HepG2 (cell line): Measurements from ENCODE around the gene TENM3. TPM values are rescaled to one million over a fixed set of nuclear protein-coding genes. Genes with fewer than 3 reads are reported as not detected.
"Not testable (repeated sequence)": the region's sequence is repeated elsewhere in the genome, so short reads cannot be mapped to it uniquely, and the experiment has no call there.

Experiments used
- ATAC-seq: fragments of 200-7000 bp; cut with Tn5 transposase; 3 replicates; pipeline ENCODE4 v1.9.1; 2020; ENCODE audit warnings: mild to moderate bottlenecking, moderate library complexity
- BruUV-seq: library from RNA; stranded (reverse); fragments of 400-500 nt; replicated peaks from 2 replicates; lab custom pipeline; 2021; lab: Mats Ljungman, UMichigan
- CTCF ChIA-PET: fragments of 300-600 bp; formaldehyde crosslinking; extraction: SDS; loops from one replicate; lab custom pipeline; 2021; ENCODE audit warnings: low total read pairs, inconsistent platforms, low intra/inter-chr PET ratio; lab: Yijun Ruan, JAX
- POLR2A ChIA-PET: fragments of 350-600 bp; sonication (Branson Sonifier 250); formaldehyde crosslinking; loops from one replicate; lab custom pipeline; 2020; ENCODE audit warnings: antibody characterized with exemption, inconsistent platforms; lab: Yijun Ruan, JAX
- DNase-seq: peaks from one replicate; pipeline ENCODE4 v3.0.0-alpha.2; 2015; ENCODE audit warnings: low spot score
- FAIRE-seq: peaks from 3 replicates; lab custom pipeline; 2011; peaks lifted over from hg19 to GRCh38; lab: Jason Lieb, UNC
- H2AFZ ChIP-seq: one replicate; pipeline ENCODE4 v1.6.1; 2011; ENCODE audit warnings: low read length, inconsistent platforms
- H3K27ac ChIP-seq: fragments of 300-600 bp; 3 replicates; pipeline ENCODE4 v1.8.0; 2011; ENCODE audit warnings: mixed run types, mild to moderate bottlenecking, mixed read lengths, low read length, inconsistent platforms; ENCODE audit not compliant: insufficient read depth; ENCODE audit errors: extremely low read length
- H3K27me3 ChIP-seq, 2 experiments: fragments of 200-600 bp in 1 of 2; 2 replicates in 1 of 2; 3 replicates in 1 of 2; pipeline versions ENCODE4 v1.6.0 to v1.8.0; 2011; ENCODE audit warnings: low read length in 2 of 2, mild to moderate bottlenecking in 2 of 2, moderate library complexity in 2 of 2, inconsistent platforms in 1 of 2; ENCODE audit not compliant: insufficient read depth in 2 of 2, control insufficient read depth in 1 of 2
- H3K36me3 ChIP-seq, 2 experiments: fragments of 200-600 bp in 1 of 2; replicated peaks in 1 of 2; 2 replicates in 1 of 2; 3 replicates in 1 of 2; pipeline versions ENCODE4 v1.5.1 to v1.8.0; 2011; ENCODE audit warnings: low read length in 2 of 2, inconsistent platforms in 1 of 2; ENCODE audit not compliant: insufficient read depth in 2 of 2, control insufficient read depth in 1 of 2
- H3K4me1 ChIP-seq: 2 replicates; pipeline ENCODE4 v1.5.1; 2012; ENCODE audit warnings: low read length, inconsistent platforms; ENCODE audit not compliant: insufficient read depth
- H3K4me2 ChIP-seq: 2 replicates; pipeline ENCODE4 v1.6.0; 2011; ENCODE audit warnings: low read depth, low read length, inconsistent platforms
- H3K4me3 ChIP-seq, 3 experiments: fragments of 200-600 bp in 1 of 3; sonication (generic), shearing (Covaris generic) in 1 of 3; replicated peaks in 1 of 3; 2 replicates each; pipeline ENCODE4 v1.5.1; 2011 to 2016; ENCODE audit warnings: low read length in 3 of 3, inconsistent platforms in 2 of 3, low read depth in 2 of 3, mild to moderate bottlenecking in 2 of 3, control low read depth in 1 of 3, mixed read lengths in 1 of 3; ENCODE audit not compliant: insufficient read depth in 1 of 3
- H3K79me2 ChIP-seq: one replicate; pipeline ENCODE4 v1.6.1; 2011; ENCODE audit warnings: low read length, inconsistent platforms; ENCODE audit not compliant: insufficient read depth
- H3K9ac ChIP-seq: 2 replicates; pipeline ENCODE4 v1.6.0; 2011; ENCODE audit warnings: mild to moderate bottlenecking, low read depth, low read length, inconsistent platforms; ENCODE audit not compliant: insufficient read depth
- H3K9me3 ChIP-seq: 2 replicates; pipeline ENCODE4 v1.5.1; 2012; ENCODE audit warnings: mild to moderate bottlenecking, low read length
- H4K20me1 ChIP-seq: 2 replicates; pipeline ENCODE4 v1.6.0; 2011; ENCODE audit warnings: inconsistent platforms, mild to moderate bottlenecking, low read length, moderate library complexity; ENCODE audit not compliant: insufficient read depth
- HDAC1 ChIP-seq: sonication (generic); formaldehyde crosslinking; IDR thresholded peaks from 2 replicates; pipeline ENCODE4 v1.5.1; 2020; ENCODE audit warnings: mild to moderate bottlenecking, missing genetic modification reagents
- RFX1 ChIP-seq: fragments of 450-650 bp; IDR thresholded peaks from 2 replicates; pipeline ENCODE4 v1.6.1; 2017
- ZBTB21 ChIP-seq: sonication (generic); formaldehyde crosslinking; IDR thresholded peaks from 2 replicates; pipeline ENCODE4 v1.4.0; 2020; ENCODE audit warnings: missing genetic modification reagents
- WGBS: methylation state at CpG from one replicate; pipeline ENCODE4 v1.1.6; 2017; ENCODE audit warnings: low lambda C conversion rate; 5-methylcytosine and 5-hydroxymethylcytosine counted together
- in situ Hi-C: cut with HindIII; loops from 2 replicates; pipeline ENCODE4 v1.10.0; 2017; ENCODE audit warnings: low pct_unique_long_range_greater_than_20kb; ENCODE audit not compliant: extremely low pct_ligation_motif_present
- intact Hi-C: fragments of 100-400 bp; cut with micrococcal nuclease; formaldehyde crosslinking; loops from one replicate; pipeline ENCODE4 v1.10.0; 2022; ENCODE audit not compliant: unreplicated experiment
- polyA plus RNA-seq, 8 experiments: library from polyadenylated mRNA; depleted of rRNA in 3 of 8; stranded (reverse) in 7 of 8; unstranded in 1 of 8; fragments of >200 nt; fragmentation: Illumina TruSeq in 4 of 8; extraction: Trizol in 4 of 8; gene quantifications; 2 replicates each; pipeline versions ENCODE4 v1.2.1 to v1.2.3, GENCODE V29; 2011 to 2016; ENCODE audit warnings: low read depth in 4 of 8, missing spikeins in 1 of 8, mixed read lengths in 1 of 8; ENCODE audit not compliant: insufficient read depth in 1 of 8
- total RNA-seq, 5 experiments: library from RNA; depleted of rRNA; stranded (reverse); fragments of >200 nt; fragmentation: Illumina TruSeq; extraction: Trizol; gene quantifications; 2 replicates each; pipeline ENCODE4 v1.2.3, GENCODE V29; 2016; ENCODE audit warnings: low read depth in 1 of 5
- TF ChIP-seq, protein P1 (sequence below): sonication (generic); formaldehyde crosslinking; IDR thresholded peaks from 2 replicates; pipeline ENCODE4 v1.4.0; 2020; ENCODE audit warnings: low read depth, mild to moderate bottlenecking, missing genetic modification reagents

TENM3 gene
- total and polyA plus RNA-seq, 2 of the 13 experiments (the other 11 are each of a cell fraction or from before 2014, with no cell fraction given) = 0.04 TPM; not detected in 1

GRCh38 chr4:182236186-182236585, 7.0 kb upstream of the TENM3 start:
- ChIA-PET CTCF (no interaction called here), POLR2A (no interaction called here)
- Histone ChIP-seq H3K27ac (no peak overlapping the region), H3K9ac (no peak overlapping the region), H3K9me3 (no peaks in the 10 kb centered on the region), H3K79me2 (no peaks in the 10 kb centered on the region), H3K27me3 (no peaks in the 10 kb centered on the region; a peak in 1 of 5 replicates), H3K4me2 (no peak overlapping the region), H3K4me1 (no peaks in the 10 kb centered on the region), H2AFZ (no peak overlapping the region), H3K36me3 (no peaks in the 10 kb centered on the region), H4K20me1 (no peaks in the 10 kb centered on the region), H3K4me3 (no peak overlapping the region)
- ATAC-seq (no peak), FAIRE-seq (no peak), DNase-seq (no peak)
- TF ChIP-seq RFX1 = no peak
- TF ChIP-seq ZBTB21 = no peak
- TF ChIP-seq, protein P1, sequence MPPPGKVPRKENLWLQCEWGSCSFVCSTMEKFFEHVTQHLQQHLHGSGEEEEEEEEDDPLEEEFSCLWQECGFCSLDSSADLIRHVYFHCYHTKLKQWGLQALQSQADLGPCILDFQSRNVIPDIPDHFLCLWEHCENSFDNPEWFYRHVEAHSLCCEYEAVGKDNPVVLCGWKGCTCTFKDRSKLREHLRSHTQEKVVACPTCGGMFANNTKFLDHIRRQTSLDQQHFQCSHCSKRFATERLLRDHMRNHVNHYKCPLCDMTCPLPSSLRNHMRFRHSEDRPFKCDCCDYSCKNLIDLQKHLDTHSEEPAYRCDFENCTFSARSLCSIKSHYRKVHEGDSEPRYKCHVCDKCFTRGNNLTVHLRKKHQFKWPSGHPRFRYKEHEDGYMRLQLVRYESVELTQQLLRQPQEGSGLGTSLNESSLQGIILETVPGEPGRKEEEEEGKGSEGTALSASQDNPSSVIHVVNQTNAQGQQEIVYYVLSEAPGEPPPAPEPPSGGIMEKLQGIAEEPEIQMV (CRISPR knock-in tag) = no peak
- TF ChIP-seq HDAC1 (CRISPR knock-in tag) = no peak
- 42% methylated on average over 2 of the region's 2 CpGs for WGBS
- intact Hi-C loops (no loop called here), in situ Hi-C loops (no loop called here)
- BruUV-seq = no TSS peak

GRCh38 chr4:182237010-182237409, 6.2 kb upstream of the TENM3 start:
- in situ Hi-C loops, H4K20me1 ChIP-seq, H3K4me3 ChIP-seq, DNase-seq, H3K4me2 ChIP-seq, H2AFZ ChIP-seq, H3K36me3 ChIP-seq, H3K9me3 ChIP-seq, BruUV-seq, CTCF ChIA-PET, POLR2A ChIA-PET, H3K79me2 ChIP-seq, H3K27ac ChIP-seq, ATAC-seq, H3K4me1 ChIP-seq, intact Hi-C loops, H3K27me3 ChIP-seq, FAIRE-seq, H3K9ac ChIP-seq: not testable (repeated sequence)
- 44% methylated on average over 6 of the region's 6 CpGs for WGBS
